A549 (cell line): ENCODE data around the gene TMEM30B. TPM values are rescaled to one million over a fixed set of nuclear protein-coding genes. Genes with fewer than 3 reads are reported as not detected.

Experiments
- ATAC-seq, 2 experiments: fragments of 200-7000 bp in 1 of 2; fragments of >200 bp in 1 of 2; cut with Nextera tagmentation in 1 of 2; cut with Tn5 transposase in 1 of 2; 3 replicates each; pipeline versions ENCODE4 v1.8.0 to v1.9.1; 2018 to 2020; ENCODE audit warnings: mild to moderate bottlenecking in 1 of 2, moderate library complexity in 1 of 2
- CTCF ChIA-PET: fragments of 300-600 bp; sonication (Branson Sonifier 250); formaldehyde crosslinking; extraction: SDS; loops from one replicate; lab custom pipeline; 2021; ENCODE audit warnings: antibody characterized with exemption, inconsistent platforms; lab: Yijun Ruan, JAX
- POLR2A ChIA-PET: fragments of 350-600 bp; formaldehyde crosslinking; extraction: SDS; loops from one replicate; lab custom pipeline; 2021; ENCODE audit warnings: antibody characterized with exemption, inconsistent platforms; lab: Yijun Ruan, JAX
- DNase-seq, 2 experiments: peaks; one replicate each; pipeline versions ENCODE4 v3.0.0 to v3.0.0-alpha.2; 2011 to 2016; ENCODE audit warnings: low read depth in 1 of 2, low spot score in 1 of 2
- FAIRE-seq: peaks from 2 replicates; lab custom pipeline; 2011; peaks lifted over from hg19 to GRCh38; lab: Jason Lieb, UNC
- H3K27ac ChIP-seq, 2 experiments: fragments of >200 bp; sonication (Bioruptor Twin); formaldehyde crosslinking; 3 replicates each; pipeline ENCODE4 v1.5.1; 2016 to 2017
- H3K4me1 ChIP-seq: fragments of >200 bp; sonication (Bioruptor Twin); formaldehyde crosslinking; 3 replicates; pipeline ENCODE4 v1.6.1; 2016
- H3K4me2 ChIP-seq: fragments of >200 bp; sonication (Bioruptor Twin); formaldehyde crosslinking; 3 replicates; pipeline ENCODE4 v1.6.1; 2016
- H3K4me3 ChIP-seq: fragments of >200 bp; sonication (Bioruptor Twin); formaldehyde crosslinking; 3 replicates; pipeline ENCODE4 v1.5.1; 2016
- H3K9me3 ChIP-seq: fragments of >200 bp; sonication (Bioruptor Twin); formaldehyde crosslinking; 3 replicates; pipeline ENCODE4 v1.6.1; 2016
- CEBPB ChIP-seq, 2 experiments: fragments of >200 bp in 1 of 2; sonication (Bioruptor Twin) in 1 of 2; formaldehyde crosslinking in 1 of 2; IDR thresholded peaks; 2 replicates each; pipeline ENCODE4 v1.6.1; 2012 to 2016
- FOSL2 ChIP-seq, 2 experiments: fragments of 450-650 bp in 1 of 2; fragments of >200 bp in 1 of 2; sonication (Bioruptor Twin) in 1 of 2; formaldehyde crosslinking; IDR thresholded peaks; 2 replicates each; pipeline versions ENCODE4 v1.5.0 to v1.6.1; 2016 to 2020; ENCODE audit warnings: mild to moderate bottlenecking in 1 of 2, moderate library complexity in 1 of 2
- MAZ ChIP-seq: fragments of 150-350 bp; IDR thresholded peaks from 2 replicates; pipeline ENCODE4 v1.6.1; 2014; ENCODE audit warnings: antibody characterized with exemption, low read depth, low read length, borderline replicate concordance
- MYC ChIP-seq: IDR thresholded peaks from 2 replicates; pipeline ENCODE4 v1.6.1; 2012; ENCODE audit warnings: mild to moderate bottlenecking, inconsistent platforms, low read length, improper control_type of control experiment, borderline replicate concordance
- POLR2AphosphoS2 ChIP-seq: conservative IDR thresholded peaks from 2 replicates; pipeline ENCODE4 v1.6.1; 2012; ENCODE audit warnings: low read length, improper control_type of control experiment, inconsistent platforms
- RAD21 ChIP-seq, 2 experiments: fragments of >200 bp in 1 of 2; sonication (Bioruptor Twin) in 1 of 2; formaldehyde crosslinking in 1 of 2; IDR thresholded peaks in 1 of 2; conservative IDR thresholded peaks in 1 of 2; 2 replicates in 1 of 2; 3 replicates in 1 of 2; pipeline ENCODE4 v1.6.1; 2012 to 2018; ENCODE audit warnings: inconsistent platforms in 1 of 2
- RFX5 ChIP-seq: fragments of 450-650 bp; IDR thresholded peaks from 2 replicates; pipeline ENCODE4 v1.7.1; 2014; ENCODE audit warnings: antibody characterized with exemption, mild to moderate bottlenecking, moderate library complexity
- SMC3 ChIP-seq: fragments of >200 bp; sonication (Bioruptor Twin); formaldehyde crosslinking; IDR thresholded peaks from 3 replicates; pipeline ENCODE4 v1.6.1; 2018; ENCODE audit warnings: inconsistent platforms
- TP53 ChIP-seq: fragments of 250-450 bp; sonication (Bioruptor Pico); IDR thresholded peaks from 2 replicates; pipeline ENCODE4 v1.5.0; 2021; ENCODE audit warnings: mild to moderate bottlenecking, moderate library complexity
- ZSCAN20 ChIP-seq: fragments of 250-450 bp; sonication (Bioruptor Pico); IDR thresholded peaks from 2 replicates; pipeline ENCODE4 v1.8.0; 2022; ENCODE audit warnings: mild to moderate bottlenecking, moderate library complexity
- WGBS: methylation state at CpG from one replicate; pipeline ENCODE4 v1.1.6; 2017; ENCODE audit errors: missing lambda C conversion rate; 5-methylcytosine and 5-hydroxymethylcytosine counted together
- polyA plus RNA-seq, 4 experiments: library from polyadenylated mRNA; depleted of rRNA in 3 of 4; stranded (reverse); fragments of >200 nt; fragmentation: RNase III in 1 of 4; extraction: RNeasy Plus Mini Kit Qiagen cat#74134 plus additional on column Dnase treatment in 1 of 4; gene quantifications; 2 replicates in 3 of 4; 3 replicates in 1 of 4; pipeline ENCODE4 v1.2.3, GENCODE V29; 2011 to 2017
- TF ChIP-seq, protein P1 (sequence below): fragments of 150-350 bp; IDR thresholded peaks from 2 replicates; pipeline ENCODE4 v1.6.1; 2014; ENCODE audit warnings: low read depth, mild to moderate bottlenecking, low read length
- TF ChIP-seq, protein P2 (sequence below): IDR thresholded peaks from 2 replicates; pipeline ENCODE4 v1.6.1; 2012
- TF ChIP-seq, protein P3 (sequence below): fragments of >200 bp; sonication (Bioruptor Twin); formaldehyde crosslinking; IDR thresholded peaks from 3 replicates; pipeline ENCODE4 v1.5.1; 2016

Gene TMEM30B
- polyA plus RNA-seq, 2 of the 4 experiments (the other 2 are of a cell fraction), result 0.16 to 0.21 TPM

DNA sequence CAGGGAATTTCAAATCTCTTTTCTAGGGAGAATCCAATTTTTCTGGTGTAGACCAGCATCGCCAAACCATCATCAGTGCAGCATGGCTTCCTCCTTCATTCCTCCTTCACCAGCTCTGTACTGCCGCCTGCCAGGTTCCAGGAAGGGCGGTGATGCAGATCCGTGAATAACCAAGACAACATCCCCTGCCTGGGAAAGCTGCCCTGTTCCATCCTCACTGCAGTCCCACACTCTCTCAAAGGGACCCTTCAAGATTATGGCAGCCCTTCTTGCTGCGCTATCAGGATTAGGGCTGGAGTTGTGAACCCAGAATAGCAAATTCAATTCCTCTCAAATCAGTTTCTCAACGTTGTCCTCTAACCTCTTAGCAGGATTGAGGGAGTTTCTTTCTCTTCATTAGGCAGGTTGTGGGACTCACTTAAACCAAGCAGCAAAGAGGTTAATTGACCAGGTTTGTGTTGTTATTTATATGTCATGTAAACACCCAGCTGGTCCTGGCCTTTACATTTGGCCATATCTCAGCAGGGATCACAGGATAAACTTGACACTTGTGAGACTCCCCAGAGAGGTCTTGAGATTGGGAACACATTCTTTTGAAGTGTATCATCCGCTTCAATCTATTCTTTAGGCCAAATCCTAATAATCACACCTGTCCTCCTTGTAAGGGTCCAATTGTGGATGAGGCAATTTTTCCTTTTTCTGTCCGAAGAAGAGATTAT, 26.2 kb downstream of the TMEM30B start:
- CTCF ChIA-PET, result interaction anchor here (1.5 to 4.9 kb wide), 3 partner anchors 47 to 630 kb away, joined by 3 to 78 read pairs (median 17); partner anchors contain the start of genes SLC38A6 and TRMT5
- FAIRE-seq (no peak), ATAC-seq (no peak), DNase-seq (no peak)
- Histone ChIP-seq H3K9me3 (no peaks in the 10 kb centered on the region), H3K27ac (no peak overlapping the region), H3K4me1 (peaks cover 9% of the 10 kb centered on the region), H3K4me2 (no peak overlapping the region), H3K4me3 (no peak overlapping the region)
- POLR2A ChIA-PET, result no interaction called here
- no peak for TF ChIP-seq RFX5
- TF ChIP-seq, protein P1, sequence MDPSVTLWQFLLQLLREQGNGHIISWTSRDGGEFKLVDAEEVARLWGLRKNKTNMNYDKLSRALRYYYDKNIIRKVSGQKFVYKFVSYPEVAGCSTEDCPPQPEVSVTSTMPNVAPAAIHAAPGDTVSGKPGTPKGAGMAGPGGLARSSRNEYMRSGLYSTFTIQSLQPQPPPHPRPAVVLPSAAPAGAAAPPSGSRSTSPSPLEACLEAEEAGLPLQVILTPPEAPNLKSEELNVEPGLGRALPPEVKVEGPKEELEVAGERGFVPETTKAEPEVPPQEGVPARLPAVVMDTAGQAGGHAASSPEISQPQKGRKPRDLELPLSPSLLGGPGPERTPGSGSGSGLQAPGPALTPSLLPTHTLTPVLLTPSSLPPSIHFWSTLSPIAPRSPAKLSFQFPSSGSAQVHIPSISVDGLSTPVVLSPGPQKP, result no peak
- WGBS, result 68% methylated on average over 8 of the region's 8 CpGs

DNA sequence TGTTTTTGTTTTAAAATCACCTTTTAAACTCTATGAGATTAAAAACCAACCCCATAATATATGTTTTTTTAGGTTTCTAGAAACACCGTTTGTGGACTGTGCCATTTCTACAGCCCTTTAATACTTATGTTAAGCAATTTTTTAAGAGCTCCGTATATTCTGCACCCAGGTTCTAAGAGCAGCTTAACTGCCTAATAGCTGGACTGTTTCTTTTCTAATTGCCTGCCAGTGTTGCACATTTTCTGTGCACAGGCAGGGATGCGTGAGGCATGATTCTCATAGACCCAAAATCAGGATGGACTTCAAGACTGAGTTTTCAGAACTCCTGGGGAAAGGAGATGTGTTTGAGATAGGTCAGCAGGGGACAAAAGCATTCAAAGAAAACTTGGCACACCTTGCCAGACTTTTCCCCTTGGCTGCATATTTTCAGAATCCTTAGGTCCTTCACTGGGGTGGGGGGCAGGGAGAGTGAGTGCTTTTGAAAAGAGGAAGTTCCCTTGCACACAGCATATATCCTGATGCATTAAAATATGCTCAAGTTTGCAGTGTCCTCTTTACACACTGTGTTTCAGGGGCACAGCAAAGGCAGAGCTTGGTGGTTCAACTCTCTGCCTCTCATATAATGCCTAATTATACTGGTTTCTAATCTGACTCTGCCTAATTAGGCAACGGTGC, 27.9 kb downstream of the TMEM30B start:
- ChIA-PET POLR2A (no interaction called here), CTCF (interaction anchor here (0.6 to 4.9 kb wide), 34 partner anchors 10 to 906 kb away, joined by 3 to 78 read pairs (median 4); partner anchors contain the start of genes SLC38A6, TMEM30B and TRMT5)
- FAIRE-seq, result no peak
- DNase-seq, result no peak
- Histone ChIP-seq H3K9me3 (no peaks in the 10 kb centered on the region), H3K27ac (0 out of 6 replicates have a peak overlapping the region, but pooled peaks of 1 of the 2 experiments have one; percentile 1), H3K4me1 (peaks cover 9% of the 10 kb centered on the region), H3K4me3 (no peak overlapping the region), H3K4me2 (no peak overlapping the region; the same call in 2 of the 3 replicates)
- TF ChIP-seq TP53, result no peak
- no peak for TF ChIP-seq MAZ
- ATAC-seq, result peak; percentile 21 to 33; a peak in 3 of 6 replicates
- 50% methylated on average over 4 of the region's 4 CpGs for WGBS

DNA sequence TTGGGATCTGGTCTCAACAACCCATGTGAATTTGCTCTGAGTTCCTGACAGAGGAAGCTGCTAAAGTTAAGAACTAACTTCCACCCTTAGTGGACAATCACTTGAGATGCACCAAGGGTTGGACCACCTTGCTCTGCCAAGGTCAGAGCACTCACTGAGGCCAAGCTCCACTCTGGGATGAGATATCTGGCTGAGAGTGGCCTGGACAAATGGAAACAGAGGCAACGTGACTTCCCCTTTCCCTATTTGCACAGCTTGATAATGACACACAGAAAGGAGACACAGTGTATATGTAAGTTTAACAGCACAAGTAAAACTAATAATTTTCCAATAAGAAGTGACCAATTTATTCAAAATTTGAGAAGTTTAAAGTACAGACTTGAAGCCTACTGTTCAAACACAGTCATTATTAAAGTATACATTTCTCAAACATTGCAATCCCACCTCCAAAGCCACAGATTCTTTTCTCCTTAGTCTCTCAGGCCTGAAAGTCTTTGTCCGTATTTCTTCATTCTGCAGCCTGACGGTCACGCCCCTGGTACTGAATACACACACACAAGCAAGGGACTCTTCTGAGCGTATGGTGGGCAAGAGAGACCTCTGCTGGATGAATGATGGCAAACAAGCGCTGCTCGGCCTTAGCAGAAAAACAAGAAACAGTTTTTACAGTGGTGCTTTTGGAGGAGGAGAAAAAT, 28.6 kb downstream of the TMEM30B start:
- Histone ChIP-seq H3K27ac (peak overlapping the region; percentile 55 to 73), H3K9me3 (no peaks in the 10 kb centered on the region), H3K4me3 (no peak overlapping the region), H3K4me2 (peak overlapping the region; percentile 54), H3K4me1 (peaks cover 9% of the 10 kb centered on the region)
- WGBS, result 4% methylated on average over 7 of the region's 7 CpGs
- peak; percentile 70 for FAIRE-seq
- peak; percentile 83 to 88 for DNase-seq
- ChIA-PET POLR2A (no interaction called here), CTCF (interaction anchor here (0.7 to 4.9 kb wide), 44 partner anchors 10 to 1065 kb away, joined by 3 to 78 read pairs (median 4); partner anchors contain the start of genes SIX1, SLC38A6, TMEM30B and TRMT5)
- TF ChIP-seq MYC, result 0 out of 2 replicates have a peak, but pooled peaks have one; percentile 30
- TF ChIP-seq, protein P2, sequence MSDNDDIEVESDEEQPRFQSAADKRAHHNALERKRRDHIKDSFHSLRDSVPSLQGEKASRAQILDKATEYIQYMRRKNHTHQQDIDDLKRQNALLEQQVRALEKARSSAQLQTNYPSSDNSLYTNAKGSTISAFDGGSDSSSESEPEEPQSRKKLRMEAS, result 0 out of 2 replicates have a peak, but pooled peaks have one; percentile 8
- TF ChIP-seq CEBPB (IDR thresholded peaks at IDR 0.05), result peak in 1 of 2 experiments; percentile 58; a peak in 1 of 4 replicates
- peak; percentile 96 for TF ChIP-seq SMC3
- TF ChIP-seq FOSL2 (IDR thresholded peaks at IDR 0.05), result no peak
- peak; percentile 35 for TF ChIP-seq FOSL2 (CRISPR knock-in tag; IDR thresholded peaks at IDR 0.05)
- no peak for TF ChIP-seq ZSCAN20 (CRISPR knock-in tag)
- TF ChIP-seq, protein P3, sequence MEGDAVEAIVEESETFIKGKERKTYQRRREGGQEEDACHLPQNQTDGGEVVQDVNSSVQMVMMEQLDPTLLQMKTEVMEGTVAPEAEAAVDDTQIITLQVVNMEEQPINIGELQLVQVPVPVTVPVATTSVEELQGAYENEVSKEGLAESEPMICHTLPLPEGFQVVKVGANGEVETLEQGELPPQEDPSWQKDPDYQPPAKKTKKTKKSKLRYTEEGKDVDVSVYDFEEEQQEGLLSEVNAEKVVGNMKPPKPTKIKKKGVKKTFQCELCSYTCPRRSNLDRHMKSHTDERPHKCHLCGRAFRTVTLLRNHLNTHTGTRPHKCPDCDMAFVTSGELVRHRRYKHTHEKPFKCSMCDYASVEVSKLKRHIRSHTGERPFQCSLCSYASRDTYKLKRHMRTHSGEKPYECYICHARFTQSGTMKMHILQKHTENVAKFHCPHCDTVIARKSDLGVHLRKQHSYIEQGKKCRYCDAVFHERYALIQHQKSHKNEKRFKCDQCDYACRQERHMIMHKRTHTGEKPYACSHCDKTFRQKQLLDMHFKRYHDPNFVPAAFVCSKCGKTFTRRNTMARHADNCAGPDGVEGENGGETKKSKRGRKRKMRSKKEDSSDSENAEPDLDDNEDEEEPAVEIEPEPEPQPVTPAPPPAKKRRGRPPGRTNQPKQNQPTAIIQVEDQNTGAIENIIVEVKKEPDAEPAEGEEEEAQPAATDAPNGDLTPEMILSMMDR, result peak; percentile 94
- no peak for TF ChIP-seq POLR2AphosphoS2
- TF ChIP-seq RAD21 (conservative IDR thresholded peaks at IDR 0.05 in 1 of 2, IDR thresholded peaks at IDR 0.05 in 1 of 2), result peak; percentile 98 to 99
- peak; percentile 98 to 99 for ATAC-seq
